HepG2 (cell line): ENCODE measurements around the gene FSD2. TPM values are rescaled to one million over a fixed set of nuclear protein-coding genes. Genes with fewer than 3 reads are reported as not detected.

Source experiments
- ATAC-seq: fragments of 200-7000 bp; cut with Tn5 transposase; 3 replicates; pipeline ENCODE4 v1.9.1; 2020; ENCODE audit warnings: mild to moderate bottlenecking, moderate library complexity
- BruUV-seq: library from RNA; stranded (reverse); fragments of 400-500 nt; replicated peaks from 2 replicates; lab custom pipeline; 2021; lab: Mats Ljungman, UMichigan
- CTCF ChIA-PET: fragments of 300-600 bp; formaldehyde crosslinking; extraction: SDS; loops from one replicate; lab custom pipeline; 2021; ENCODE audit warnings: low total read pairs, inconsistent platforms, low intra/inter-chr PET ratio; lab: Yijun Ruan, JAX
- POLR2A ChIA-PET: fragments of 350-600 bp; sonication (Branson Sonifier 250); formaldehyde crosslinking; loops from one replicate; lab custom pipeline; 2020; ENCODE audit warnings: antibody characterized with exemption, inconsistent platforms; lab: Yijun Ruan, JAX
- DNase-seq: peaks from one replicate; pipeline ENCODE4 v3.0.0-alpha.2; 2015; ENCODE audit warnings: low spot score
- FAIRE-seq: peaks from 3 replicates; lab custom pipeline; 2011; peaks lifted over from hg19 to GRCh38; lab: Jason Lieb, UNC
- H2AFZ ChIP-seq: one replicate; pipeline ENCODE4 v1.6.1; 2011; ENCODE audit warnings: low read length, inconsistent platforms
- H3K27ac ChIP-seq: fragments of 300-600 bp; 3 replicates; pipeline ENCODE4 v1.8.0; 2011; ENCODE audit warnings: mixed run types, mild to moderate bottlenecking, mixed read lengths, low read length, inconsistent platforms; ENCODE audit not compliant: insufficient read depth; ENCODE audit errors: extremely low read length
- H3K27me3 ChIP-seq, 2 experiments: fragments of 200-600 bp in 1 of 2; 2 replicates in 1 of 2; 3 replicates in 1 of 2; pipeline versions ENCODE4 v1.6.0 to v1.8.0; 2011; ENCODE audit warnings: low read length in 2 of 2, mild to moderate bottlenecking in 2 of 2, moderate library complexity in 2 of 2, inconsistent platforms in 1 of 2; ENCODE audit not compliant: insufficient read depth in 2 of 2, control insufficient read depth in 1 of 2
- H3K36me3 ChIP-seq, 2 experiments: fragments of 200-600 bp in 1 of 2; replicated peaks in 1 of 2; 2 replicates in 1 of 2; 3 replicates in 1 of 2; pipeline versions ENCODE4 v1.5.1 to v1.8.0; 2011; ENCODE audit warnings: low read length in 2 of 2, inconsistent platforms in 1 of 2; ENCODE audit not compliant: insufficient read depth in 2 of 2, control insufficient read depth in 1 of 2
- H3K4me1 ChIP-seq: 2 replicates; pipeline ENCODE4 v1.5.1; 2012; ENCODE audit warnings: low read length, inconsistent platforms; ENCODE audit not compliant: insufficient read depth
- H3K4me2 ChIP-seq: 2 replicates; pipeline ENCODE4 v1.6.0; 2011; ENCODE audit warnings: low read depth, low read length, inconsistent platforms
- H3K4me3 ChIP-seq, 3 experiments: fragments of 200-600 bp in 1 of 3; sonication (generic), shearing (Covaris generic) in 1 of 3; replicated peaks in 1 of 3; 2 replicates each; pipeline ENCODE4 v1.5.1; 2011 to 2016; ENCODE audit warnings: low read length in 3 of 3, inconsistent platforms in 2 of 3, low read depth in 2 of 3, mild to moderate bottlenecking in 2 of 3, control low read depth in 1 of 3, mixed read lengths in 1 of 3; ENCODE audit not compliant: insufficient read depth in 1 of 3
- H3K79me2 ChIP-seq: one replicate; pipeline ENCODE4 v1.6.1; 2011; ENCODE audit warnings: low read length, inconsistent platforms; ENCODE audit not compliant: insufficient read depth
- H3K9ac ChIP-seq: 2 replicates; pipeline ENCODE4 v1.6.0; 2011; ENCODE audit warnings: mild to moderate bottlenecking, low read depth, low read length, inconsistent platforms; ENCODE audit not compliant: insufficient read depth
- H3K9me3 ChIP-seq: 2 replicates; pipeline ENCODE4 v1.5.1; 2012; ENCODE audit warnings: mild to moderate bottlenecking, low read length
- H4K20me1 ChIP-seq: 2 replicates; pipeline ENCODE4 v1.6.0; 2011; ENCODE audit warnings: inconsistent platforms, mild to moderate bottlenecking, low read length, moderate library complexity; ENCODE audit not compliant: insufficient read depth
- DBP ChIP-seq: sonication (generic); formaldehyde crosslinking; IDR thresholded peaks from 2 replicates; pipeline ENCODE4 v1.4.0; 2020; ENCODE audit warnings: missing genetic modification reagents; ENCODE audit errors: not compliant biosample characterization
- ESRRA ChIP-seq: sonication (generic); formaldehyde crosslinking; IDR thresholded peaks from 2 replicates; pipeline ENCODE4 v1.5.1; 2020; ENCODE audit warnings: mild to moderate bottlenecking, low read depth, missing genetic modification reagents
- HOMEZ ChIP-seq: IDR thresholded peaks from 2 replicates; pipeline ENCODE4 v1.6.1; 2016; ENCODE audit warnings: low read depth
- KAT8 ChIP-seq: IDR thresholded peaks from 2 replicates; pipeline ENCODE4 v1.6.1; 2016; ENCODE audit warnings: missing genetic modification reagents, missing compliant biosample characterization
- MXD4 ChIP-seq: IDR thresholded peaks from 2 replicates; pipeline ENCODE4 v1.6.1; 2016; ENCODE audit warnings: mild to moderate bottlenecking, missing biosample characterization, missing genetic modification reagents
- RELA ChIP-seq: sonication (generic); formaldehyde crosslinking; IDR thresholded peaks from 2 replicates; pipeline ENCODE4 v1.4.0; 2020; ENCODE audit warnings: missing genetic modification reagents
- SNAPC5 ChIP-seq: sonication (generic); formaldehyde crosslinking; IDR thresholded peaks from 2 replicates; pipeline ENCODE4 v1.8.1; 2023; ENCODE audit warnings: mild to moderate bottlenecking, missing genetic modification reagents, borderline replicate concordance
- ZNF12 ChIP-seq: sonication (generic); formaldehyde crosslinking; IDR thresholded peaks from 2 replicates; pipeline ENCODE4 v1.5.0; 2020; ENCODE audit warnings: missing genetic modification reagents
- ZNF317 ChIP-seq: sonication (generic); formaldehyde crosslinking; IDR thresholded peaks from 2 replicates; pipeline ENCODE4 v1.5.0; 2020; ENCODE audit warnings: mild to moderate bottlenecking, missing genetic modification reagents
- ZNF687 ChIP-seq: sonication (generic); formaldehyde crosslinking; IDR thresholded peaks from 2 replicates; pipeline ENCODE4 v1.5.1; 2020; ENCODE audit warnings: mild to moderate bottlenecking, missing genetic modification reagents, moderate library complexity
- ZNF746 ChIP-seq: sonication (generic); formaldehyde crosslinking; IDR thresholded peaks from 2 replicates; pipeline ENCODE4 v1.8.0; 2022; ENCODE audit warnings: mild to moderate bottlenecking, missing genetic modification reagents
- WGBS: methylation state at CpG from one replicate; pipeline ENCODE4 v1.1.6; 2017; ENCODE audit warnings: low lambda C conversion rate; 5-methylcytosine and 5-hydroxymethylcytosine counted together
- in situ Hi-C: cut with HindIII; loops from 2 replicates; pipeline ENCODE4 v1.10.0; 2017; ENCODE audit warnings: low pct_unique_long_range_greater_than_20kb; ENCODE audit not compliant: extremely low pct_ligation_motif_present
- intact Hi-C: fragments of 100-400 bp; cut with micrococcal nuclease; formaldehyde crosslinking; loops from one replicate; pipeline ENCODE4 v1.10.0; 2022; ENCODE audit not compliant: unreplicated experiment
- polyA plus RNA-seq, 8 experiments: library from polyadenylated mRNA; depleted of rRNA in 3 of 8; stranded (reverse) in 7 of 8; unstranded in 1 of 8; fragments of >200 nt; fragmentation: Illumina TruSeq in 4 of 8; extraction: Trizol in 4 of 8; gene quantifications; 2 replicates each; pipeline versions ENCODE4 v1.2.1 to v1.2.3, GENCODE V29; 2011 to 2016; ENCODE audit warnings: low read depth in 4 of 8, missing spikeins in 1 of 8, mixed read lengths in 1 of 8; ENCODE audit not compliant: insufficient read depth in 1 of 8
- total RNA-seq, 5 experiments: library from RNA; depleted of rRNA; stranded (reverse); fragments of >200 nt; fragmentation: Illumina TruSeq; extraction: Trizol; gene quantifications; 2 replicates each; pipeline ENCODE4 v1.2.3, GENCODE V29; 2016; ENCODE audit warnings: low read depth in 1 of 5

Gene FSD2
- total and polyA plus RNA-seq, 2 of the 13 experiments (the other 11 are each of a cell fraction or from before 2014, with no cell fraction given) = not detected

- in situ Hi-C loops (no loop called here), intact Hi-C loops (no loop called here)
- H4K20me1 ChIP-seq = no peaks in the 10 kb centered on the region
- no peaks in the 10 kb centered on the region for H3K4me1 ChIP-seq
- no peak for FAIRE-seq
- no peak for ATAC-seq
- no TSS peak for BruUV-seq
- H3K4me2 ChIP-seq = no peak overlapping the region
- POLR2A ChIA-PET = interaction anchor here (2.6 kb wide), 1 partner anchor 11 kb away, joined by 9 read pairs; no protein-coding TSS in a partner anchor
- WGBS = 74% methylated on average over 2 of the region's 2 CpGs
- no peak overlapping the region for H3K27ac ChIP-seq
- DNase-seq = no peak
- no peaks in the 10 kb centered on the region for H3K79me2 ChIP-seq
- TF ChIP-seq ZNF12 (CRISPR knock-in tag) (no peak), HOMEZ (CRISPR knock-in tag) (no peak), ZNF687 (no peak), MXD4 (CRISPR knock-in tag) (no peak), ZNF746 (CRISPR knock-in tag) (no peak), KAT8 (CRISPR knock-in tag) (no peak), ESRRA (CRISPR knock-in tag) (no peak), ZNF317 (CRISPR knock-in tag) (no peak), DBP (CRISPR knock-in tag) (no peak), RELA (no peak), SNAPC5 (CRISPR knock-in tag) (no peak)
- TF ChIP-seq, all 625 proteins: peak for 0
- no peak overlapping the region for H2AFZ ChIP-seq
- CTCF ChIA-PET = no interaction called here
- H3K36me3 ChIP-seq = no peaks in the 10 kb centered on the region
- H3K27me3 ChIP-seq = no peaks in the 10 kb centered on the region
- no peak overlapping the region for H3K4me3 ChIP-seq
- no peak overlapping the region for H3K9ac ChIP-seq
- no peaks in the 10 kb centered on the region for H3K9me3 ChIP-seq
Measured at GRCh38 chr15:82739086-82739485, 66.8 kb downstream of the FSD2 start.
